HFF-Myc (cell line): ENCODE measurements around the gene SNTG2.
A peak's percentile ranks its signal among the peaks of the same experiment; 100 is the strongest.
"Not testable (repeated sequence)": the region's sequence is repeated elsewhere in the genome, so short reads cannot be mapped to it uniquely, and the experiment has no call there.

Source experiments
- DNase-seq: peaks from one replicate; pipeline ENCODE4 v3.0.0-alpha.2; 2011; ENCODE audit warnings: low read depth; ENCODE audit errors: extremely low read depth
- H3K4me3 ChIP-seq: replicated peaks from 2 replicates; pipeline ENCODE4 v1.5.1; 2011; ENCODE audit warnings: low read depth, mild to moderate bottlenecking, control low read depth, low read length
- TF ChIP-seq, protein P1 (sequence below): IDR thresholded peaks from 2 replicates; pipeline ENCODE4 v1.5.1; 2012; ENCODE audit warnings: mild to moderate bottlenecking, low read depth, low read length, control low read depth; ENCODE audit errors: missing control alignments

Gene SNTG2

DNA sequence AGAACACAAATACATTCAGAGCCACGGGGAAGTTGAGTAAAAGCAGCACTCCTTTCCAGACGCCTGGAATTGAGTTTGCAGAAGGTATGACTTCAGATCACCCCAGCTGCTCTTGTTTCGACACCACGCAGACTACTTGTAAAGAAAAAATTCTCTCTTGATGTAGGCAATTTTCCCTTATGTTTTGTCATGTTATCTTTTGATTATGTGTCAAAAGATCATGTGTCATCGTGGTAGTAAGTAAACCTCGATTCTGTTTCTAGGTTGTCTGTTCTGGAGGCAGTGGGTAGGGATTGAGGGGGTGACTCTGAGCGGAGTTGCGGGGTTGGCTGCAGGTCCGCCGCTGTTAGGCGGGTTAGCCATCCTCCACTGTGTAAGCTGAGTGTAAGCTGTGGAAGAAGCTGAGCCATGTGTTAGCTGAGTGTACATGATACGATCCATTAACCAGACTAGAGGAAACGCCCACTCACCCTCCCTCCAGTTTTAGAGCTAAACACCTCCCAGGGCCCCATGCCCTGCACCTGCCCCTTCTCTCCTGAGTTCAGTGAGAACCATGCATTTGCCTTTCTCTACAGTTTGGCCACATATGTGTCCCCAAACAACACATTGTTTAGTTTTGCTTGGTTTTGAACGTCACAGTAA lies 181.8 kb downstream of the SNTG2 start:
- TF ChIP-seq, protein P1, sequence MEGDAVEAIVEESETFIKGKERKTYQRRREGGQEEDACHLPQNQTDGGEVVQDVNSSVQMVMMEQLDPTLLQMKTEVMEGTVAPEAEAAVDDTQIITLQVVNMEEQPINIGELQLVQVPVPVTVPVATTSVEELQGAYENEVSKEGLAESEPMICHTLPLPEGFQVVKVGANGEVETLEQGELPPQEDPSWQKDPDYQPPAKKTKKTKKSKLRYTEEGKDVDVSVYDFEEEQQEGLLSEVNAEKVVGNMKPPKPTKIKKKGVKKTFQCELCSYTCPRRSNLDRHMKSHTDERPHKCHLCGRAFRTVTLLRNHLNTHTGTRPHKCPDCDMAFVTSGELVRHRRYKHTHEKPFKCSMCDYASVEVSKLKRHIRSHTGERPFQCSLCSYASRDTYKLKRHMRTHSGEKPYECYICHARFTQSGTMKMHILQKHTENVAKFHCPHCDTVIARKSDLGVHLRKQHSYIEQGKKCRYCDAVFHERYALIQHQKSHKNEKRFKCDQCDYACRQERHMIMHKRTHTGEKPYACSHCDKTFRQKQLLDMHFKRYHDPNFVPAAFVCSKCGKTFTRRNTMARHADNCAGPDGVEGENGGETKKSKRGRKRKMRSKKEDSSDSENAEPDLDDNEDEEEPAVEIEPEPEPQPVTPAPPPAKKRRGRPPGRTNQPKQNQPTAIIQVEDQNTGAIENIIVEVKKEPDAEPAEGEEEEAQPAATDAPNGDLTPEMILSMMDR: no peak
- DNase-seq: no peak
- no peak overlapping the region for H3K4me3 ChIP-seq

DNA sequence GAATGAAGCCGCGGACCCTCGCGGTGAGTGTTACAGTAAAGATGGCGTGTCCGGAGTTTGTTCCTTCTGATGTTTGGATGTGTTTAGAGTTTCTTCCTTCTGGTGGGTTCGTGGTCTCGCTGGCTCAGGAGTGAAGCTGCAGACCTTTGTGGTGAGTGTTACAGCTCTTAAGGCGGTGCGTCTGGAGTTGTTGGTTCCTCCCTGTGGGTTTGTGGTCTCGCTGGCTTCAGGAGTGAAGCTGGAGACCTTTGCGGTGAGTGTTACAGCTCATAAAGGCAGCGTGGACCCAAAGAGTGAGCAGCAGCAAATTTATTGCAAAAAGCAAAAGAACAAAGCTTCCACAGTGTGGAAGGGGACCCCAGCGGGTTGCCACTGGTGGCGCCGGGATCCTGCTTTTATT lies 183.2 kb downstream of the SNTG2 start:
- not testable (repeated sequence) for H3K4me3 ChIP-seq, DNase-seq

DNA sequence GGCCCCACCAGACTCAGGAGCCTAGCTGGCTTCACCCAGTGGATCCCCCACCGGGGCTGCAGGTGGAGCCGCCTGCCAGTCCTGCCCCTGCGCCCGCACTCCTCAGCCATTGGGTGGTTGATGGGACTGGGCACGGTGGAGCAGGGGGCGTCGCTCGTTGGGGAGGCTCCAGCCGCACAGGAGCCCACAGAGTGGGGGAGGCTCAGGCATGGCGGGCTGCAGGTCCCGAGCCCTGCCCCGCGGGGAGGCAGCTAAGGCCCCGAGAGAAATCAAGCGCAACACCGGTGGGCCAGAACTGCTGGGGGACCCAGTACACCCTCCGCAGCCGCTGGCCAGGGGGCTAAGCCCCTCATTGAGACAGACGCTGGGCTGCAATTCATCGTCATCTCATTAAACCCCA lies 184.0 kb downstream of the SNTG2 start:
- TF ChIP-seq, protein P1: no peak
- no peak for DNase-seq
- H3K4me3 ChIP-seq: no peak overlapping the region

DNA sequence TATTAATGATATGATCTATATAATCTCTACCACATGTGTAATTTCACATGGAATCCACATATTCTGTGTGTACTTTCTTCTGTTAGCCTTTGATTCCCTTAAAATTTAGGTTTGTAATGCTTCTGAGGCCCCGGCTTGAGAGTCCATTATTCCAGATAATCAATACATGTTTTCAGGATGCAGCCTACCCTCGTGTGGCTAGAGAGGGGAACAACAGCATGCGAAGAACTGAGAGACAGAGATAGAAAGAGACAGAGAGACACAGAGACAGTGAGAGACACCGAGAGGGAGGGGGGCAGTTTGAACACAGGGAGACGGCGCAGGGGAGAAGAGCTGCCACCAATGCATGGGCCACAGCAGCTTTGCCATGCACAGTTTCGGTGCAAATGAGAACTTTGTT lies 185.4 kb downstream of the SNTG2 start:
- TF ChIP-seq, protein P1: peak; percentile 5
- no peak for DNase-seq
- no peak overlapping the region for H3K4me3 ChIP-seq

DNA sequence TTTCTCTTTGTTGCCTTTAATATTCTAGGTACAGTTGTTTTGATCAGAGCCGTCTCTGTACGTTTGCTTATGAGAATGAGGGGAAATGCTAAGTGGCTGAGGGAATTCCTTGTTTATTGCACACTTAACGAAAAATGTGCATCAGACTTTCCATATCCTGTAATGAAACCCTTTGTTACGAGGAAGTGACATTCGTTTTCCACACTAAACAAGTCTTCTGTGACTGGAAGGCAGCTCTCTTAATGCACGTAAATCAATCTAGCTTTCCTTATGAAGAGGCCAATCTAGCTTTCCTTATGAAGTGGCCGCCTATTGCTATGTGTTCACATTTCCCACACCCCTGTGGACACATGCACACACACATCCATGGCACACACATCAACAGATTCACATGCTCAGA lies 186.2 kb downstream of the SNTG2 start:
- no peak for DNase-seq
- TF ChIP-seq, protein P1: no peak
- H3K4me3 ChIP-seq: no peak overlapping the region

DNA sequence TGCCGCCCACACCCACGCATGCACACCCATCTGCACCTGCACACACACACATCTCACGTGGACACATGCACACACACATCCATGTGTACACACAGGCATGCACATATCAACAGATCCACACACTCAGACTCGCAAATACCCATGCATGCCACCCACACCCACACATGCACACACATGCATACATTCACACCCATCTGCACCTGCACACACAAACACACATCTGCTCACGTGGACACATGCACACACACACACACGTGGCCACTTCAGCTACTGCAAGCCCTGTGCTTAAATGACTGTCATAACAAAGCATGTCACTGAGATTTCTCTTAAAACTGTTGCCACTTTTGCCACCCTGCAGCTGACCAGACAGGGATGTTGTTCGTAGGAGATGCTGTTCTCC lies 186.6 kb downstream of the SNTG2 start:
- no peak for DNase-seq

DNA sequence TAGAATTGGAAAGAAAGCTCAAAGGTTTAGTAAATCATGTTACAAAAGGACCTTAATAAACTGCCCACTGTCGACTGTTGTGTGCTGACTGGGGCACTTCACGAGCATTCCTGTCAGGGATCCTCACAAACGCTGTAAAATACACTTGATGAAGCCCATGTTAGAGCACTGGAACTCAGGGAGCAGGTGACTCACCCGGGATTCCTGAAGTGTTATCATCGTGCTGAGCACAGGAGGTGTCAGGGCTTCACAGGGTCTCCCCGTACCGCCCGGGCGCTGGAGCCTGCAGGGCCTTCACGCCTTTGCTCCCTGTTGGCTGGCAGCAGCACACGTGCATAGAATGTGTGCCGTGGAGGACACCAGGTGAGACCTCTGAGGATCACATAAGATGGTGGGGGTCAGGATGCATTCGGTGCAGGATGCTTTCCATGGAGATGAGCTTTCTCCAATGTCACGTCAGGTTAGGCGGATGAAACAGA lies 187.3 kb downstream of the SNTG2 start:
- no peak for DNase-seq
- H3K4me3 ChIP-seq: no peak overlapping the region
- TF ChIP-seq, protein P1: no peak

More for the DNA sequence above, 186.6 kb downstream of the SNTG2 start:
- TF ChIP-seq, protein P1: no peak
- no peak overlapping the region for H3K4me3 ChIP-seq
